Head of caudate nucleus (tissue), 42 donors: ENCODE measurements around the gene DMRTA1.
"Not testable (repeated sequence)": the region's sequence is repeated elsewhere in the genome, so short reads cannot be mapped to it uniquely, and the experiment has no call there.

Experiments used
- DNase-seq, 42 donors: peaks; one replicate each; pipeline versions ENCODE4 v3.0.0 to v3.0.0-alpha.2; 2020 to 2021; ENCODE audit warnings: mixed read lengths in 7 of 42
- intact Hi-C: fragments of 100-400 bp; cut with DNase I; formaldehyde crosslinking; loops from one replicate; pipeline ENCODE4 v1.15.0; 2022

Gene DMRTA1

GRCh38 chr9:22446589-22446949 is at the start of gene DMRTA1:
DMRTA1 (plus strand) TSS chr9:22446824; CDS start chr9:22447066, 242 bp downstream.
- intact Hi-C loops = loop anchor here (10.0 kb wide), 1 partner anchor 632 kb away; no protein-coding TSS in a partner anchor
- peak in 40 of 42 donors; percentile 15 to 80 (median 58) for DNase-seq

- intact Hi-C loops = no loop called here
- no peak for DNase-seq
Measured at GRCh38 chr9:22401671-22402070, 45.0 kb upstream of the DMRTA1 start.

- intact Hi-C loops = no loop called here
- no peak for DNase-seq
Measured at GRCh38 chr9:22405869-22406659, 40.6 kb upstream of the DMRTA1 start.

- DNase-seq = no peak
Measured at GRCh38 chr9:22413884-22414283, 32.7 kb upstream of the DMRTA1 start.

GRCh38 chr9:22415941-22416691 is 30.5 kb upstream of the DMRTA1 start:
- no peak for DNase-seq
- intact Hi-C loops = no loop called here

More at GRCh38 chr9:22413884-22414283, 32.7 kb upstream of the DMRTA1 start:
- intact Hi-C loops = no loop called here

- DNase-seq = no peak
- intact Hi-C loops = no loop called here
Measured at GRCh38 chr9:22416692-22417060, 29.9 kb upstream of the DMRTA1 start.

- no peak for DNase-seq
- intact Hi-C loops = no loop called here
Measured at GRCh38 chr9:22423566-22423965, 23.1 kb upstream of the DMRTA1 start.

GRCh38 chr9:22424616-22425015 is 22.0 kb upstream of the DMRTA1 start:
- no peak for DNase-seq
- intact Hi-C loops = no loop called here

GRCh38 chr9:22425551-22425950 is 21.1 kb upstream of the DMRTA1 start:
- intact Hi-C loops = no loop called here
- no peak for DNase-seq

GRCh38 chr9:22427226-22427880 is 19.3 kb upstream of the DMRTA1 start:
- intact Hi-C loops = no loop called here
- no peak for DNase-seq

- intact Hi-C loops = no loop called here
- no peak for DNase-seq
Measured at GRCh38 chr9:22433691-22434090, 12.9 kb upstream of the DMRTA1 start.

GRCh38 chr9:22435252-22435651 is 11.4 kb upstream of the DMRTA1 start:
- intact Hi-C loops, DNase-seq: not testable (repeated sequence)

- intact Hi-C loops, DNase-seq: not testable (repeated sequence)
Measured at GRCh38 chr9:22437461-22438067, 9.1 kb upstream of the DMRTA1 start.

GRCh38 chr9:22440841-22441240 is 5.8 kb upstream of the DMRTA1 start:
- intact Hi-C loops = loop anchor here (10.0 kb wide), 1 partner anchor 626 kb away; no protein-coding TSS in a partner anchor
- no peak for DNase-seq

GRCh38 chr9:22446950-22447617 is 460 bp downstream of the DMRTA1 start:
- DNase-seq = peak in 41 of 42 donors; percentile 17 to 83 (median 58)
- intact Hi-C loops = loop anchor here (10.0 kb wide), 1 partner anchor 632 kb away; no protein-coding TSS in a partner anchor

- intact Hi-C loops = loop anchor here (10.0 kb wide), 1 partner anchor 633 kb away; no protein-coding TSS in a partner anchor
- DNase-seq = peak in 1 of 42 donors; percentile 1
Measured at GRCh38 chr9:22447618-22448305, 1.1 kb downstream of the DMRTA1 start.

GRCh38 chr9:22449719-22450118 is 3.1 kb downstream of the DMRTA1 start:
- DNase-seq = no peak
- intact Hi-C loops = loop anchor here (5.0 to 10.0 kb wide), 2 partner anchors 142 to 635 kb away; no protein-coding TSS in a partner anchor
